PC-9 (cell line): Measurements from ENCODE around the gene GALR2.

ENCODE experiments used
- CTCF ChIP-seq: fragments of 200-600 bp; sonication (generic); conservative IDR thresholded peaks from 2 replicates; pipeline ENCODE4 v1.6.1; 2017; ENCODE audit warnings: mixed run types, antibody characterized with exemption, mild to moderate bottlenecking, moderate library complexity
- EZH2 ChIP-seq: fragments of 200-600 bp; sonication (generic); IDR thresholded peaks from 2 replicates; pipeline ENCODE4 v1.8.0; 2017; ENCODE audit warnings: antibody characterized with exemption, low read depth

GRCh38 chr17:76056882-76057281 lies 17.7 kb upstream of the GALR2 start:
- TF ChIP-seq CTCF: no peak
- TF ChIP-seq EZH2: no peak
